Transverse colon (tissue), 4 donors: ENCODE results near the gene TAC3. TPM values are rescaled to one million over a fixed set of nuclear protein-coding genes. Genes with fewer than 3 reads are reported as not detected.
"Not testable (repeated sequence)": the region's sequence is repeated elsewhere in the genome, so short reads cannot be mapped to it uniquely, and the experiment has no call there.

ENCODE experiments used
- DNase-seq: peaks from one replicate; pipeline ENCODE4 v3.0.0-alpha.2; 2019
- H3K27ac ChIP-seq, 4 donors: fragments of 200-600 bp; sonication (generic); 2 replicates each; pipeline ENCODE4 v1.5.1; 2016 to 2018; ENCODE audit warnings: inconsistent platforms in 4 of 4
- H3K27me3 ChIP-seq: fragments of 200-600 bp; sonication (generic); 2 replicates; pipeline ENCODE4 v1.5.1; 2017; ENCODE audit warnings: inconsistent platforms
- H3K36me3 ChIP-seq, 4 donors: fragments of 200-600 bp; sonication (generic); 2 replicates each; pipeline ENCODE4 v1.5.1; 2017 to 2019; ENCODE audit warnings: inconsistent platforms in 4 of 4
- H3K4me1 ChIP-seq, 4 donors: fragments of 200-600 bp; sonication (generic); 2 replicates each; pipeline ENCODE4 v1.5.1; 2017 to 2020; ENCODE audit warnings: inconsistent platforms in 4 of 4
- H3K4me3 ChIP-seq, 4 donors: fragments of 200-600 bp; sonication (generic); 1 replicate in 1 of 4; 2 replicates in 3 of 4; pipeline versions ENCODE4 v1.5.1 to v1.6.1; 2017 to 2019; ENCODE audit warnings: inconsistent platforms in 4 of 4
- H3K9me3 ChIP-seq, 2 donors: fragments of 200-600 bp; sonication (generic); 2 replicates each; pipeline ENCODE4 v1.5.1; 2017 to 2019; ENCODE audit warnings: inconsistent platforms in 2 of 2
- EP300 ChIP-seq: sonication (generic); formaldehyde crosslinking; IDR thresholded peaks from one replicate; pipeline ENCODE4 v1.6.1; 2017; ENCODE audit warnings: antibody characterized with exemption, low read depth
- POLR2A ChIP-seq: fragments of 450-650 bp; IDR thresholded peaks from one replicate; pipeline ENCODE4 v1.6.1; 2016; ENCODE audit warnings: antibody characterized with exemption, mild to moderate bottlenecking, moderate library complexity
- POLR2AphosphoS5 ChIP-seq, 3 donors: sonication (generic); formaldehyde crosslinking; IDR thresholded peaks; one replicate each; pipeline ENCODE4 v1.6.1; 2016; ENCODE audit warnings: antibody characterized with exemption in 3 of 3
- WGBS, 2 donors: methylation state at CpG; one replicate each; pipeline ENCODE4 v1.1.5; 2018; ENCODE audit warnings: low coverage in 1 of 2; 5-methylcytosine and 5-hydroxymethylcytosine counted together
- in situ Hi-C, 4 donors: fragments of 200-750 bp; cut with MboI; loops; one replicate each; pipeline versions ENCODE4 v1.15.0 to v1.15.1; 2017; ENCODE audit warnings: low sequenced_read_pairs in 3 of 4, low pct_ligation_motif_present in 1 of 4, low pct_unique_long_range_greater_than_20kb in 1 of 4
- intact Hi-C: fragments of 100-400 bp; cut with DNase I; formaldehyde crosslinking; loops from one replicate; pipeline ENCODE4 v1.15.1; 2023; ENCODE audit warnings: low total_unique reads
- total RNA-seq, 4 donors: library from RNA; depleted of rRNA; stranded (reverse); fragments of >200 nt; gene quantifications; one replicate each; pipeline ENCODE4 v1.1.0, GENCODE V29; 2016
- TF ChIP-seq, protein P1 (sequence below), 5 experiments: fragments of 200-600 bp in 3 of 5; fragments of 450-650 bp in 2 of 5; sonication (generic) in 3 of 5; IDR thresholded peaks; 1 replicate in 2 of 5; 2 replicates in 3 of 5; pipeline ENCODE4 v1.5.1; 2016 to 2017; ENCODE audit warnings: antibody characterized with exemption in 5 of 5, inconsistent platforms in 3 of 5, mild to moderate bottlenecking in 2 of 5, moderate library complexity in 1 of 5

Gene TAC3
- total RNA-seq, 4 donors from 2014 or later = 2.5 to 47.1 (median 9.2) TPM; not detected in 1

DNA sequence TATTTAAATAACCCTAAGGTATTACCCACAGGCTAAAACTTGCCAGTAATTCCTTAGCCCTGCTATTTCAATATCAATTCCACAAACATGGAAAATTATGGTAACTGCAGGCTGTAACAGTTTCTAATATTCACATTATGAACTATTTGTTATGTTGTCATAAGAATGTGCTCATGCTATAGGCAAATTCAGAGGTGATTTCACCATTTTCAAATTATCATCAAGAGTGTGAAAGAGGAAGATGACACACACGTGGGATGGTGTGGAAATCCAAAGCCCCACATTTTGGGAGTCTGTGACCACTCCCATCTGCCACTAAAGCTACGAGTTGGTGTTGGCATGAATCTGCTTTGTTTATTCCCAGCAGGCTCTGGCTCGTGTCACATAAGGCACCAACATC is 39.5 kb upstream of the TAC3 start:
- DNase-seq = no peak
- intact Hi-C loops = no loop called here
- WGBS, 2 donors = 51 to 55% methylated on average over 2 to 3 of the region's 3 CpGs
- Histone ChIP-seq H3K9me3 (no peaks in the 10 kb centered on the region), H3K27ac (peak overlapping the region; percentile 46 to 65 (median 53)), H3K36me3 (peaks cover 0 to 27% (median 0%) of the 10 kb centered on the region in 4 donors), H3K4me3 (no peak overlapping the region), H3K4me1 (peaks cover 2 to 17% (median 4%) of the 10 kb centered on the region in 4 donors), H3K27me3 (no peaks in the 10 kb centered on the region)
- TF ChIP-seq POLR2A (no peak), POLR2AphosphoS5 (IDR thresholded peaks at IDR 0.05) (no peak), EP300 (no peak)
- TF ChIP-seq, protein P1, sequence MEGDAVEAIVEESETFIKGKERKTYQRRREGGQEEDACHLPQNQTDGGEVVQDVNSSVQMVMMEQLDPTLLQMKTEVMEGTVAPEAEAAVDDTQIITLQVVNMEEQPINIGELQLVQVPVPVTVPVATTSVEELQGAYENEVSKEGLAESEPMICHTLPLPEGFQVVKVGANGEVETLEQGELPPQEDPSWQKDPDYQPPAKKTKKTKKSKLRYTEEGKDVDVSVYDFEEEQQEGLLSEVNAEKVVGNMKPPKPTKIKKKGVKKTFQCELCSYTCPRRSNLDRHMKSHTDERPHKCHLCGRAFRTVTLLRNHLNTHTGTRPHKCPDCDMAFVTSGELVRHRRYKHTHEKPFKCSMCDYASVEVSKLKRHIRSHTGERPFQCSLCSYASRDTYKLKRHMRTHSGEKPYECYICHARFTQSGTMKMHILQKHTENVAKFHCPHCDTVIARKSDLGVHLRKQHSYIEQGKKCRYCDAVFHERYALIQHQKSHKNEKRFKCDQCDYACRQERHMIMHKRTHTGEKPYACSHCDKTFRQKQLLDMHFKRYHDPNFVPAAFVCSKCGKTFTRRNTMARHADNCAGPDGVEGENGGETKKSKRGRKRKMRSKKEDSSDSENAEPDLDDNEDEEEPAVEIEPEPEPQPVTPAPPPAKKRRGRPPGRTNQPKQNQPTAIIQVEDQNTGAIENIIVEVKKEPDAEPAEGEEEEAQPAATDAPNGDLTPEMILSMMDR (IDR thresholded peaks at IDR 0.05) = no peak
- in situ Hi-C loops = loop anchor here in 1 of 4 donors (10.0 kb wide), 1 partner anchor 51 kb away; the partner anchor contains the start of gene ZBTB39

DNA sequence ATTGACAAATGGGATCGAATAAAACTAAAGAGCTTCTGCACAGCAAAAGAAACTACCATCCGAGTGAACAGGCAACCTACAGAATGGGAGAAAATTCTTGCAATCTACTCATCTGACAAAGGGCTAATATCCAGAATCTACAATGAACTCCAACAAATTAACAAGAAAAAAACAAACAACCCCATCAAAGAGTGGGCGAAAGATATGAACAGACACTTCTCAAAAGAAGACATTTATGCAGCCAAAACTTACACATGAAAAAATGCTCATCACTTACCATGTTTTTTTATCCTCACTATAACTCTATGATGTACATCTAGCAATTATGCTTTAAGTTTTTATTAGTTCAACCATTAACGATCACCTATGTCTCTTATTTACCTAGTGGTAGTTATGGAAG is 37.6 kb upstream of the TAC3 start:
- WGBS, 2 donors = 98 to 100% methylated on average over 3 to 4 of the region's 4 CpGs
- peaks cover 5 to 25% (median 9%) of the 10 kb centered on the region in 4 donors for H3K4me1 ChIP-seq
- DNase-seq, H3K4me3 ChIP-seq, H3K27me3 ChIP-seq, H3K27ac ChIP-seq, intact Hi-C loops, H3K9me3 ChIP-seq: not testable (repeated sequence)
- in situ Hi-C loops = loop anchor here in 1 of 4 donors (10.0 kb wide), 1 partner anchor 49 kb away; the partner anchor contains the start of gene ZBTB39
- peaks cover 0 to 10% (median 0%) of the 10 kb centered on the region in 4 donors for H3K36me3 ChIP-seq

GRCh38 chr12:57053146-57053545 is 36.8 kb upstream of the TAC3 start:
- in situ Hi-C loops = loop anchor here in 1 of 4 donors (10.0 kb wide), 1 partner anchor 48 kb away; the partner anchor contains the start of gene ZBTB39
- intact Hi-C loops = not testable (repeated sequence)
- 80 to 99% methylated on average over 1 to 4 of the region's 4 CpGs for WGBS, 2 donors

DNA sequence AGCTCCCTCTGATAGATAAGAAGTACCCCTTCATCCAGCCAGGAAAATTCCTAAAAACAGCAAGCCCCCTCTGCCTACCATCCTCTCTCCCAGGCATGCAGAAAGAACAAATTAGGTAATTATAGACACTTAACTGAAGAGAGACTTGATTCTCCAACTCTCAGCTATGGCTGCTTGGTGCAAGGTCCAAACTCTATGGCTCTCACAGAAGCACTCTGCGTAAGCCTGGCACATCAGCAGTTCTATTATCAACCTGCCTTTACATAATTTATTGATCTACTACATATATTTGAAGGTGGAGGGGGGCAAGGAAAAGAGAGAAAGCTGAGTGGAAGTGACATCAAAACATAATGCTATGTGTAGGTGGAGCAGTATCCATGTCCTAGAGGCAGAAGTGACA is 34.7 kb upstream of the TAC3 start:
- intact Hi-C loops (no loop called here), in situ Hi-C loops (loop anchor here in 1 of 4 donors (10.0 kb wide), 1 partner anchor 46 kb away; the partner anchor contains the start of gene ZBTB39)
- no peaks in the 10 kb centered on the region for H3K9me3 ChIP-seq
- 40 to 83% methylated on average over 1 of the region's 1 CpG for WGBS, 2 donors
- H3K36me3 ChIP-seq = no peaks in the 10 kb centered on the region
- TF ChIP-seq POLR2A = no peak
- H3K27ac ChIP-seq = peak overlapping the region in 2 of 4 donors; percentile 78 to 80
- peaks cover 10 to 34% (median 26%) of the 10 kb centered on the region in 4 donors for H3K4me1 ChIP-seq
- H3K4me3 ChIP-seq = no peak overlapping the region
- no peak for DNase-seq
- no peaks in the 10 kb centered on the region for H3K27me3 ChIP-seq

More at GRCh38 chr12:57053146-57053545, 36.8 kb upstream of the TAC3 start:
- H3K36me3 ChIP-seq, H3K9me3 ChIP-seq, H3K27me3 ChIP-seq, H3K4me3 ChIP-seq, DNase-seq, H3K27ac ChIP-seq: not testable (repeated sequence)
- H3K4me1 ChIP-seq = peaks cover 6 to 29% (median 13%) of the 10 kb centered on the region in 4 donors

DNA sequence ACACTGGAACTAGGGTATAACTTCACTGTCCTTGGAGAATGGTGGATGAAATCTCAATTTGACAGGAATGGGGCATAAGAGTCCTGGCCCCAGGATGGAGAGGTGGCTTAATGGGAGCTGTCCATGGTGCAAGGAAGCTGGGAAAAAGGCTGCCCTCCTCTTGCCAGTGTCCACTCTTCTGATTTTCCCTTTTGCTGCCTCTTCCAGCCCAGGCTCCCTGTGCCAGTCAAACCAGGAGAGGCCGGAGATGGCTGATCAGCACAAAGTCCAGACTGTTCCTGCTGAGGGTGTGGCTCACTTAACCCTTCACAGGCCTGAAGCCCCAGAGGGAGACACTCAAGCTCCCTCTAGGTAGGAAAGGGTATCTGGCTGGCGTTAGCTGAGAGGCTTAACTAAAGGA is 33.6 kb upstream of the TAC3 start, which contains the start of gene MYO1A:
TSS of gene MYO1A (minus strand) at position 240 of the 400 bp plus-strand sequence. CDS start 1,806 bp downstream, outside the sequence.
- H3K4me3 ChIP-seq = peak within 1 kb of the TSS in 3 of 4 donors; percentile 33 to 57 (median 40)
- no peaks in the 10 kb centered on the region for H3K27me3 ChIP-seq
- TF ChIP-seq POLR2A (peak; percentile 62), EP300 (no peak), POLR2AphosphoS5 (IDR thresholded peaks at IDR 0.05) (peak in 2 of 3 donors; percentile 41 to 66)
- in situ Hi-C loops = loop anchor here in 1 of 4 donors (10.0 kb wide), 1 partner anchor 45 kb away; the partner anchor contains the start of gene ZBTB39
- peak within 1 kb of the TSS; percentile 70 to 80 (median 77) for H3K27ac ChIP-seq
- H3K36me3 ChIP-seq = no peaks in the 10 kb centered on the region
- DNase-seq = peak; percentile 76
- peaks cover 7 to 30% (median 26%) of the 10 kb centered on the region in 4 donors for H3K4me1 ChIP-seq
- intact Hi-C loops = no loop called here
- 34% methylated on average over 2 of the region's 2 CpGs; no CpG with 5 or more reads in 1 of the 2 donors for WGBS, 2 donors
- H3K9me3 ChIP-seq = no peaks in the 10 kb centered on the region

DNA sequence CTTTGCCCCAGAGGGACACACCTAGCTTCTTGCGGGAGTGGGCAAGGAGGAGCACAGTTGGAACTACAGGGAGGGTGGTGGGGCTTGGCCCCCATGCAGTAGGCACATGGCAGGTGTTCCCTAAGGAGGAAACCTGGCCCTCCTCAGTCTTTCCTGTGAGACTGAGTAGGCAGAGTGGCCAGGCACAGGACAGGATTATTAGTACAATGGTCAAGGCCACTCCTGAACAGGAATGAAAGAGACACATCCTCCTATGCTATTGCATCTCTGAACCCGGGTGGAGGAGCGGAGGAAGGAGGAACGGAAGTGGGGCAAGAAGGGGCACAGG is 32.8 kb upstream of the TAC3 start:
- 61% methylated on average over 4 of the region's 4 CpGs; no CpG with 5 or more reads in 1 of the 2 donors for WGBS, 2 donors
- Histone ChIP-seq H3K36me3 (no peaks in the 10 kb centered on the region), H3K4me3 (peak overlapping the region in 3 of 4 donors; percentile 33 to 57 (median 40)), H3K4me1 (peaks cover 7 to 30% (median 26%) of the 10 kb centered on the region in 4 donors), H3K27me3 (no peaks in the 10 kb centered on the region), H3K27ac (peak overlapping the region; percentile 70 to 80 (median 77)), H3K9me3 (no peaks in the 10 kb centered on the region)
- intact Hi-C loops = no loop called here
- TF ChIP-seq, protein P1 (IDR thresholded peaks at IDR 0.05) = no peak
- TF ChIP-seq POLR2AphosphoS5 (IDR thresholded peaks at IDR 0.05) (peak in 2 of 3 donors; percentile 52 to 67), POLR2A (peak; percentile 36)
- peak; percentile 76 for DNase-seq
- in situ Hi-C loops = no loop called here
